Measurements from ENCODE around the gene JOSD1. TPM values are rescaled to one million over a fixed set of nuclear protein-coding genes. Genes with fewer than 3 reads are reported as not detected.
"Not testable (repeated sequence)": the region's sequence is repeated elsewhere in the genome, so short reads cannot be mapped to it uniquely, and the experiment has no call there.

Gene JOSD1
- total RNA-seq, 1 donor from 2014 or later: 75.6 TPM

GRCh38 chr22:38694049-38694448 is 6.7 kb downstream of the JOSD1 start:
- DNase-seq (ENCODE audit: low read depth in 2 of 2): peak in 1 of 2 donors; percentile 81

- DNase-seq (ENCODE audit: low read depth in 2 of 2): no peak
Measured at GRCh38 chr22:38689651-38690050, 11.1 kb downstream of the JOSD1 start.

DNA sequence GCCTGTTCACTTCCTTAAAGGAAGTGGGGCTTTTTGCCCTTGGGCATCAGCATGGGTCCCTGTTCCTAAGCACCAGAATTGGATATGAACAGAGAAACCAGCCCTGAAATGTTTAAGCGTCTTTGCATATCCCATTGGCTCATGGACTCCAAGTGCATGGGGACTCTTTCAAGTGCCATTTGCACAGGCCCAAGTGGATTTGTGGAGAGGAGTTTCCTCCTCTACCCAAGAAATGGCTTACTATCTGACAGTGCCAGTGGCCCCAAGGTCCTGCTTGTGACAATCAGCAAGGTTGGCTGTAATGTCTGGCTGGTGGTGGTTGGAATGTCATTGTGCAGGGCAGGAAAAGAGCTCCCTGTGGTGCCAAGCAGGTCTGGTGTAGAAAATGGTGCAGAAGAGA is 15.0 kb downstream of the JOSD1 start:
- DNase-seq (ENCODE audit: low read depth in 2 of 2): no peak

DNA sequence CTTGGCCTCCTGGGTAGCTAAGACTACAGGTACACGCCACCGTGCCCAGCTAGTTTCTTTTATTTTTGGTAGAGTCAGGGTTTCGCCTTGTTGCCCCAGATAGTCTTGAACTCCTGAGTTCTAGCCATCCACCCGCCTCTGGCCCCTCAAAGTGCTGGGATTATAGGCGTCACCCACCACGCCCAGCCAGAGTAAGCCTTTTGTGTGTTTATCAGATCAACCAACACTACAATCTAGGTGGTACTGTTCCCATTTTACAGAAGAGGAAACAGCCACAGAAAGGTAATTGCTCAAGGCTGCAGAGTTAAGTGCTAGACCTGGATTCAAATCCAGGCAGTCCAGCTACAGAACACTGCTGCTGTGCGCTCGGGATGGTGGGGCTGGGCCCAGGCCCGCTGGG is 15.8 kb downstream of the JOSD1 start:
- DNase-seq (ENCODE audit: low read depth in 2 of 2): no peak

GRCh38 chr22:38681582-38682335 is 19.0 kb downstream of the JOSD1 start, which contains the start of gene TOMM22:
Gene TOMM22, plus strand, starts transcription at chr22:38681957. Its CDS starts 22 bp downstream, at chr22:38681979.
- DNase-seq (ENCODE audit: low read depth in 2 of 2): peak; percentile 90

DNA sequence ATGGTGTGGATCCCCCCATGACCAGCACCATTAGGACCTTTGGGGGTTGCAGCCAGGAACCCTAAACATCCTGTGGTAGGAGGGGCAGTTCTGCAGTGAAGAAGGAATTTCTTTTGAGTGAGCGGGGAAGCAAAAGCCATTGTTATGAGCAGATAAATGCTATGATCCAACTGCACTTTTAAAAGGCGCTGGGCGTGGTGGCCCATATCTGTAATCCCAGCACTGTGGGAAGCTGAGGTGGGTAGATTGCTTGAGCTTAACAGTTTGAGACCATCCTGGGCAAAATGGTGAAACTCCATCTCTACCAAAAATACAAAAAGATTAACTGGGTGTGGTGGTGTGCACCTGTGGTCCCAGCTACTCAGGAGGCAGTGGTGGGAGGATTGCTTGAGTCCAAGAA is 24.9 kb downstream of the JOSD1 start:
- no peak for DNase-seq (ENCODE audit: low read depth in 2 of 2)

- no peak for DNase-seq (ENCODE audit: low read depth in 2 of 2)
Measured at GRCh38 chr22:38674888-38675287, 25.9 kb downstream of the JOSD1 start.

- DNase-seq (ENCODE audit: low read depth in 2 of 2): peak; percentile 5 to 25
Measured at GRCh38 chr22:38657045-38657909, 43.5 kb downstream of the JOSD1 start.

DNA sequence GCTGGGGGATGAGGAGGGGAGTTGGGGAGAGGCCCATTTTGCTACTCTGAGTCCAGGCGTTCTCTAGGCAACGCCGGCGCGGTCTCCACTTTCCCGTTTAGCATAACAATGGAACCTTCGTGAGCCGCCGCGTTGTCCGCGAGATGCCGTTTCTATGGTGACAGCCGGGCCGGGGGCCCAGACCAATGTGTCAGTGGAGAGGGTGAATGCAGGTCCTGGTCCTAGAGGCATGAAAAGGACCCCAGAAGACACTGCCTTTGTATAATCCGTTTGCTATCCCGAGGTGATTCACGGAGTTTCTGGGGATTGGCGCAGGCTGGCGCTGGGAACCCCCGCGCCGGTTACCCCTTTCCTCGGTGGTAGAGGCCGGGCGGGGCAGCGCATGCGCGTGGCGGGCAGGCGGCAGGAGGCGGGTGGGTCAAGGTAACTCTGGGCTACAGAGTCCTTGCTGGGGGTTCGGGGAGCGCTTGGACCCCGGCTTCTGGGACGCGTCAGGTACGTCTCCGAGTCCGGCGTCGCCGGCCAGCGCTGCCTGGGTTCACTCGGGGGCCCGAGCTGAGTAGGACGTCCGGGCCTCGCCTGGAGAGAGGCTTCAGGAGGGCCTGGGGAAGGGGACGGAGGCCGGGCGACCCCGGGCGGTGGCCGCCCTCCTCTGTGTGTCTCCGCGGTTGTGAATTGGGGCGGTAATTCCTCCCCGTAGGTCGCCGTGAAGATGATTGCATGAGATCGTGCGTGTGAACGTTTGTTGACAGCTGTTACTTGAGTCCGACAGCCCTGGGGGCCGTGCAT is 44.3 kb downstream of the JOSD1 start, which contains the start of the genes CBY1 and FAM227A:
CBY1 (plus strand) TSS at position 383 of the 789 bp plus-strand sequence. CDS start 11,417 bp downstream, outside the sequence.
FAM227A (minus strand) TSS at position 137 of the 789 bp plus-strand sequence. CDS start 6,224 bp downstream, outside the sequence.
- DNase-seq (ENCODE audit: low read depth in 2 of 2): peak; percentile 91 to 96

DNA sequence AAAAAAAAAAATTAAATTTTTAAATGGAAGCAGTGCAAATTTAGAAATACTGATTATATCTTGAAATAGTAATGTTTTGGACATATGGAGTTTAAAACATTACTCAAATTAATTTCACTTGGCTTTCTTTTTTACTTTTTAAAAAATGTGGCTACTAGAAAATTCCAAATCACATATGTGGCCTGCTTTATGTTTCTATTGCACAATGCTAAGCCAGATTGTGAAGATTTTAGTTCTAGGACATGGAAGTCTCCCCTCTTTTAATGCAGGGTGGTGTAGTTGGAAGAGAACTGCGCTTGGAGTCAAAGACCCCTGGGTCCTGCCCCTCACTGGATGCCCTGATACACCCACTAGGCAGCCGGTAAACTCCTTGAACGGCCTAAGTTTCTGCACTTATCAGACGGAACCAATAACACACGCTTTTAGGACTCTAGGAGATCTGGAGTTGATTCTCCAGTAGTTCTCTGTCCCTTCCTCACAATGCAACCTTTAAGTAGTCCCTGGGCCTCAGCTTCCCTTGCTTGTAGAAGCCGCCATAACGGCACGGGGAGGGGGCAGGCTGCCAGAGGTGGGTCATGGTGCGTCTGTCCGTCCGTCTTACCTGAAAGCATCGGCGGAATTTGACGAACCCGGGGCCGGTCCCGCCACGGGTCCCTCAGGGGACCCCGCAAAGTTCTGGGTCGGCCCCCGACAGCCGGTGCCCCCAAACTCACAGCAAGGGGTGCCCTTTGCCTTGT is 45.1 kb downstream of the JOSD1 start:
- peak in 1 of 2 donors; percentile 11 for DNase-seq (ENCODE audit: low read depth in 2 of 2)

DNA sequence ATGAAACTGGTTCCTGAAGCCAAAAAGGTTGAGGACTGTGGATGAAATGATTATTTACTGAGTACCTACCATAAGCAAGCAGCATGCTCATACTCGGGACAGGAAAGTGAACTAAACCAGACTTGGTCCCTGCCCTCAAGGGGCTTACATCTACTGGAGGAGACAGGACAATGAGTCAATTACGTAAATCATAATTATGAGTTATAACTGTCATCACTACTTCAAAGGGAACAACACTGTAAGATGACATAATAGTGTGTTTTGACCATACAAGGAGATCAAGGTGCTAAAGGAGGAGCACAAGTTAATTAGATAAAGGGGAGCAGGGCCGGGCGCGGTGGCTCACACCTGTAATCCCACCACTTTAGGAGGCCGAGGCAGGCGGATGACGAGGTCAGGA is 47.0 kb downstream of the JOSD1 start:
- DNase-seq (ENCODE audit: low read depth in 2 of 2): no peak

DNA sequence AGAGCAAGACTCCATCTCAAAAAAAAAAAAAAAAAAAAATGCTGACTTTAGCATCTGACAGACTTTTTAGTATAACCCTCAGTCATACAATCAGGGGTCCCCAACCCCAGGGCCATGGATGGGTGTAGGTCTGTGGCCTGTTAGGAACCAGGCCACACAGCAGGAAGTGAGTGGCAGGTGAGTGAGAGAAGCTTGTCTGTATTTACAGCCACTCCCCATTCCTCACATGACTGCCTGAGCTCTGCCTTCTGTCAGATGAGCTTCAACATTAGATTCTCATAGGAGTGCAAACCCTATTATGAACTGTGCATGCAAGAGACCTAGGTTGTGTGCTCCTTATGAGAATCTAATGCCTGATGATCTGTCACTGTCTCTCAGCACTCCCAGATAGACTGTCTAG is 47.9 kb downstream of the JOSD1 start:
- DNase-seq (ENCODE audit: low read depth in 2 of 2): no peak

DNA sequence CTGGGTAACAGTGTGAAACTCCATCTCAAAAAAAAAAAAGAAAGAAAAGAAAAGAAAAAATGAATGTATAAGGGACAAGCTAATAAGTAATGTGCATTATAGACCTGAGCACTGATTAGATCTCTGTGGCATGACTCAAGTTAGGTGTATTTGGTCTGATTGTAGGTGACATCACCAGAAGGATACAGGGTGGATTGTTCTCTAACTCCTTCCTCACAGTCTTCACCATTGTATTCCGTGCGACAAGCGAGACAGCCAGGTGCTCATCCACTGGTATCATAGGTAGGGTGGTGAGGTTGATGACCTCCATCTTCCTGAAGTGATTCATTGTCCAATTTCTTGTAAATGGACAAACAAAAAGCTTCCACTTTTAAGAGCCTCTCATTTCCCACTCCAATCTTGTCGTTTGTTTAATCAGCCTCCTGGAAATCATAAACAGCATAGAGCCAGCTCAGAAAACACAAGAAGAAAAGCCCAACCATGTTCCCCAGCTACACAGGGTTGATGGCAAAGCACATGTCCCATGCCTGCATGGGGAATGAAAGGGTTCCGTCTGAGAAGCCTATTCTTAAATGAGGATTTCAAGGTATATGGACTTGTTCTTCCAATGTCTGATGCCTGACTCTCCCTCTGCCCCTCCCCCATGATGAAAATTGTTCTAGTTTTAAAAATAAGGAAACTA is 50.8 kb downstream of the JOSD1 start:
- DNase-seq (ENCODE audit: low read depth in 2 of 2): no peak

GRCh38 chr22:38645430-38645829 is 55.3 kb downstream of the JOSD1 start:
- no peak for DNase-seq (ENCODE audit: low read depth in 2 of 2)

- not testable (repeated sequence) for DNase-seq (ENCODE audit: low read depth in 2 of 2)
Measured at GRCh38 chr22:38644245-38644644, 56.5 kb downstream of the JOSD1 start.

GRCh38 chr22:38641476-38642040 is 59.2 kb downstream of the JOSD1 start:
- DNase-seq (ENCODE audit: low read depth in 2 of 2): no peak

DNA sequence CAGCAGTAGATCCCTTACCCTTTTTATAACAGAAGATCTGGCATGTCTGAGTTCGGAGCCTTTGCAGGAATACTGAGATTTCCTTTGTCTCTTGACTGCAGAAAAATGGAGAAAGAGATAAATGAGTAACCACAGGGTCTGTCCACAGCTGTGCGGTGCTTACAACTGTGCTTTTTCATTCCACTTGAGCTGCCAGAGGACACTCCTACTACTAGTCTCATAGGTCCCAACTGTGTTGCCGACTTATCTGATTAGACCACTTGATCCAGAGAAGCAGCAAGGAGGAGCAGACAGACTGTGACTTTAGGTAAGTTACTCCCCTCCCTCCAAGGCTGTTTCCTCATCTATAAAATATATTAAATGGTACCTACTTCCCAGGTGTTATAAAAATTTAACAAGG is 62.0 kb downstream of the JOSD1 start:
- no peak for DNase-seq (ENCODE audit: low read depth in 2 of 2)

DNA sequence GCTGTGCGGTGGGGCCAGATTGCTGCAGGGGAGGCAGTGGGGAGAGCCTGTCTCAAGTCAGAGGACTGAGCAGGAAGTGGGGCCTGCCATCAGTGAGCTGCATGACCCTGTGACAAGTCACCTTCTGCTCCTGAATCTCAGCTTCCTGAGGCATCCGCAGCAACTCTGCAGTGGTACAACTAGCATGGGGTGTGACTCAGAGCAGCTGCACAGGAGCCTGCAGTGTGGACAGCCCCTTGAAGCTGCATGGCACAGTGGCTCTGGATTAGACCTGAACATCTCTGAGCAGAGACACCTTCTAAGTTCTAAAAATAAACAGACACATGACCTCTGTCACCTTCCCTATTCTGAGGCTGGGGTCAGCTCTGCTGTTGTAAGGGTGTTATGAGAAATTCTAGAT is 62.5 kb downstream of the JOSD1 start:
- DNase-seq (ENCODE audit: low read depth in 2 of 2): no peak
